ENCODE measurements around the gene DYRK4.

The DYRK4 gene

GRCh38 chr12:4556735-4557530 lies 5.1 kb upstream of the DYRK4 start:
- Histone ChIP-seq H3K36me3 (ENCODE audit: insufficient read depth) (no peaks in the 10 kb centered on the region), H3K4me1 (ENCODE audit: low read depth, poor library complexity, severe bottlenecking) (no peaks in the 10 kb centered on the region)
- TF ChIP-seq CTCF (conservative IDR thresholded peaks at IDR 0.05; ENCODE audit: low read depth, low read length): no peak

GRCh38 chr12:4557586-4557985 lies 4.4 kb upstream of the DYRK4 start:
- no peak overlapping the region for H3K27ac ChIP-seq
- no peaks in the 10 kb centered on the region for H3K27me3 ChIP-seq (ENCODE audit: insufficient read depth, low read depth)
- no peak overlapping the region for H2AFZ ChIP-seq (ENCODE audit: low read depth)
- no peaks in the 10 kb centered on the region for H3K36me3 ChIP-seq (ENCODE audit: insufficient read depth)
- no peak overlapping the region for H3K4me3 ChIP-seq (IDR thresholded peaks at IDR 0.05; ENCODE audit: insufficient read depth, low read depth, low read length)
- no peaks in the 10 kb centered on the region for H3K4me1 ChIP-seq (ENCODE audit: low read depth, poor library complexity, severe bottlenecking)
- TF ChIP-seq CTCF (conservative IDR thresholded peaks at IDR 0.05; ENCODE audit: low read depth, low read length): no peak
- no peaks in the 10 kb centered on the region for H4K20me1 ChIP-seq (ENCODE audit: insufficient read depth)
- H3K79me2 ChIP-seq (ENCODE audit: insufficient read depth, low read depth): no peaks in the 10 kb centered on the region
- no peak overlapping the region for H3K4me2 ChIP-seq
- no peak overlapping the region for H3K9ac ChIP-seq

More at GRCh38 chr12:4556735-4557530, 5.1 kb upstream of the DYRK4 start:
- H3K27me3 ChIP-seq (ENCODE audit: insufficient read depth, low read depth): no peaks in the 10 kb centered on the region
- no peak overlapping the region for H2AFZ ChIP-seq (ENCODE audit: low read depth)
- no peak overlapping the region for H3K4me3 ChIP-seq (IDR thresholded peaks at IDR 0.05; ENCODE audit: insufficient read depth, low read depth, low read length)
- H3K4me2 ChIP-seq: no peak overlapping the region
- H3K27ac ChIP-seq: no peak overlapping the region
- H4K20me1 ChIP-seq (ENCODE audit: insufficient read depth): no peaks in the 10 kb centered on the region
- H3K79me2 ChIP-seq (ENCODE audit: insufficient read depth, low read depth): no peaks in the 10 kb centered on the region
- H3K9ac ChIP-seq: no peak overlapping the region

GRCh38 chr12:4558171-4558570 lies 3.8 kb upstream of the DYRK4 start:
- no peak for TF ChIP-seq CTCF (conservative IDR thresholded peaks at IDR 0.05; ENCODE audit: low read depth, low read length)
- Histone ChIP-seq H3K27me3 (ENCODE audit: insufficient read depth, low read depth) (no peaks in the 10 kb centered on the region), H4K20me1 (ENCODE audit: insufficient read depth) (no peaks in the 10 kb centered on the region), H3K4me3 (IDR thresholded peaks at IDR 0.05; ENCODE audit: insufficient read depth, low read depth, low read length) (no peak overlapping the region), H3K9ac (no peak overlapping the region), H3K4me1 (ENCODE audit: low read depth, poor library complexity, severe bottlenecking) (no peaks in the 10 kb centered on the region), H3K27ac (no peak overlapping the region), H2AFZ (ENCODE audit: low read depth) (no peak overlapping the region), H3K4me2 (no peak overlapping the region), H3K36me3 (ENCODE audit: insufficient read depth) (no peaks in the 10 kb centered on the region), H3K79me2 (ENCODE audit: insufficient read depth, low read depth) (no peaks in the 10 kb centered on the region)

- no peaks in the 10 kb centered on the region for H3K4me1 ChIP-seq (ENCODE audit: low read depth, poor library complexity, severe bottlenecking)
- H3K79me2 ChIP-seq (ENCODE audit: insufficient read depth, low read depth): no peaks in the 10 kb centered on the region
These were observed 1.3 kb downstream of the DYRK4 start for GRCh38 chr12:4563336-4563735.

More at GRCh38 chr12:4563336-4563735, 1.3 kb downstream of the DYRK4 start:
- Histone ChIP-seq H2AFZ (ENCODE audit: low read depth) (no peak overlapping the region), H3K4me3 (IDR thresholded peaks at IDR 0.05; ENCODE audit: insufficient read depth, low read depth, low read length) (no peak overlapping the region), H3K4me2 (no peak overlapping the region), H3K9ac (no peak overlapping the region), H4K20me1 (ENCODE audit: insufficient read depth) (no peaks in the 10 kb centered on the region), H3K27me3 (ENCODE audit: insufficient read depth, low read depth) (no peaks in the 10 kb centered on the region), H3K36me3 (ENCODE audit: insufficient read depth) (no peaks in the 10 kb centered on the region), H3K27ac (no peak overlapping the region)
- no peak for TF ChIP-seq CTCF (conservative IDR thresholded peaks at IDR 0.05; ENCODE audit: low read depth, low read length)
